COLO829 (cell line): Measurements from ENCODE around the gene ADPRH.
"Not testable (repeated sequence)": the region's sequence is repeated elsewhere in the genome, so short reads cannot be mapped to it uniquely, and the experiment has no call there.

Source experiments
- DNase-seq: peaks from one replicate; pipeline ENCODE4 v3.0.0; 2012; ENCODE audit warnings: low spot score

ADPRH gene

DNA sequence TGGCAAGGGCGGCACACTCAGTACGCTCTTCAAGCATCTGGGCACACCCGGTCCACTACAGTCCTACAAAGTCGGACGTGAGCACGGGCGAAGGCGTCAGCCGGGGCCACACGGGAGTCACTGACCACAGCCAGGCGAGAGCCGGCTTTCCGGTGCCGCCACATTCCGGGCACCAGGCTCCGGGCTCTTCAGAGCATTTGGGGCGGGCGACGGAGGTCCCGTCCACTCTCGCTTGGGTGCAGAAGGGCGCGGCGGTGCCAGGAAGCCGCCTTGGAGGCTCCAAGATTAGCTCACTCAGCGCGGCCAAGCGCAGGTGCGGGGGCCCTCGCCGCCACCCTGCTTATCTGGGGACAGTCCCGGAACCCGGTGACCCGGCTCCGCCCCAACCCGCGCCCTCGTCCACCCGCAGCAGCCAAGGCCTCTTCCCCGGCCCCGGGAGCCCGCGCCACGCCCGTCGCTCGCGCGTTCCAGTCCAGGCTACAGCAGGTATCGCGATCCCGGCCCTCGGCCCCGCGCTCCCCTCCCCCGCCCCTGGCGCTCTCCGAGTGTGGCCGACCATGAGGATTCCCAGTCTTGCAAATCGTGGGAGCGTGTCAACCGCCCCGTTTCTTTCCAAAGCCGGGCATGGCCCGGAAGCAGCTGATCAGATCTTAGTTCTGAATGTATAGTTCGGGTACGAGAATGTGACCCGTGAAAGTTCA, at the start of gene ADPRH:
Gene ADPRH (plus strand): TSS at position 127 of the 701 bp plus-strand sequence. CDS start 2,678 bp downstream, outside the sequence.
- DNase-seq = peak; percentile 69

DNA sequence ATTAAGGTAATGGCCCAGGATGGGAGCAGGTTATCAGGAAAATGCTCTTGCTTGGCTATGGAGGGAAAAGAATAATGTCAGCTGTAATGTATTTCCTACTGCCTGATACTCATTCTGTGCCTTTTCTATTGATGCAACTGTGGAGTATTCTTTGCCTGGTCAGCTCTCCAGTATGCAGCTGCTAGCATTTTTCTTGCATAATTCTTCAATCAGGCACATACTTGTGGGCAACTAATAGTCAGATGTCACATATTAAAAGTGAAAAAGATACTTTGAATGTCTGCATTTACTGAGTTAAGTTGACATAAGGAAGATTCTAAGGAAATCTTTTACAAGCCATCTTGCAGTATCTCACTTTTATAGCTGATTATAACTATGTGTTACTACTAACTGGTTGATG, 49.4 kb upstream of the ADPRH start:
- DNase-seq = no peak

DNA sequence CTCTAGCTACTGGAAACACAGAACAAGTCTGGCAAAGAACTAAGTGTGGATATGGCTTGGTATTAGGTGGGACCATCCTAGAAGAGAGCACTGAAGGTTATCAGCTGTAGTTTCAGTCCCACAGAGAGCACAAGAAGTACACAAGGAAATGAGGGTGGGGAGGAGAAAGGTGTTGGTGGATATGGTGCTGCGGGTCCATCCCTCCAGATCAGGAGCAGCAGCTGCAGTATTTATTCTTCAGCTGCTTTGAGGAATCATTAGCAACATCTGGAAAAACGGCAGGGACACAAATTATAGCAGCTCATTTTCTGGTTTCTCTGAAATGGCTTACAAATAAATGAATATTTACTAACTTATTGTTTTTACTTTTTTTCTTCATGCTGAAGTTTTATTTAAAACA, 48.8 kb upstream of the ADPRH start:
- no peak for DNase-seq

DNA sequence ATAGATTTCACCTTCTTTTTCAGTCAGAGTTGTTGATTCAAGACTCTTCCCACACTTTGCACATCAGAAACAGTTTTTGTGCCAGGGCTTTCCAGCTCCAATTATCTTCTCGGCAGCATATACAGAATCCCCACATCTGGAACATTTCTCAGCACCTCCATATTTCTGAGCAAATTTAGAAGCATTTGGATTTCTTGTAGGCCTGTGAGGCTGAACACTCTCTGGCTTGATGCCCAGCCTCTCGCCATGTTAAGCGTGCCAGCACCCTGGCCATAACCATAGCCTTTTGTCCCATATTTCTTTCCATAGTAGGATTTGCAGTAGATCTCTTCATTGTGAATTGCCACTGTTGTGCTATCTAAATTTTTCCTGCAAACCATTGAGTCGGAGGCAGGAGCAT, 48.1 kb upstream of the ADPRH start:
- DNase-seq = no peak

DNA sequence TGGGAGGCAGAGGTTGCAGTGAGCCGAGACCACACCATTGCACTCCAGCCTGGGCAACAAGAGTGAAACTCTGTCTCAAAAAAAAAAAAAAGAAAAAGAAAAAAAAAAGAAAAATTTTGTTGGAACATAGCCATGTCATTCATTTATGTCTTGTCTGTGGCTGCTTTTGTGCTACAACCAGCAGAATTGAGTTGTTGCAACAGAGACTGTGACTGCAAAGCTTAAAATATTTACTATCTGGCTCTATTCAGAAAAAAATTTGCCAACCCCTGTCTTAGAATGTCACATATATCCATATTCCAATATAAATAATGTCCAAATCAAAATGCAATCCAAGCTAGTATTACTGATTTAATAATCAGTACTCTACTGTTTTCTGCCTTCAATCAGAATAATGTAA, 45.0 kb upstream of the ADPRH start:
- no peak for DNase-seq

DNA sequence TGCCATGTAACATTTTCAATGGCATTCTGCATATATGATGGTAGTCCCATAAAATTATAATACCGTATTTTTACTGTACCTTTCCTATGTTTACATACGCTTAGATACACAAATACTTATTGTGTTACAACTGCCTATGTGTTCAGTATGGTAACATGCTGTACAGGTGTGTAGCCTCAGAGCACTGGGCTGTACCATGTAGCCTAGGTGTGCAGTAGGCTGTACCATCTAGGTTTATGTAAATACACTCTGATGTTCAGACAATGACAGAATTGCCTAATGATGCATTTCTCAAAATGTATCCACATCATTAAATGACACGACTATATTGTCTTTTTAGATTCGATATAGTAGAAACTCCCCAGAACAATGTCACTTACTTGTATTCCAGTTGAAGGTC, 42.5 kb upstream of the ADPRH start:
- no peak for DNase-seq

DNA sequence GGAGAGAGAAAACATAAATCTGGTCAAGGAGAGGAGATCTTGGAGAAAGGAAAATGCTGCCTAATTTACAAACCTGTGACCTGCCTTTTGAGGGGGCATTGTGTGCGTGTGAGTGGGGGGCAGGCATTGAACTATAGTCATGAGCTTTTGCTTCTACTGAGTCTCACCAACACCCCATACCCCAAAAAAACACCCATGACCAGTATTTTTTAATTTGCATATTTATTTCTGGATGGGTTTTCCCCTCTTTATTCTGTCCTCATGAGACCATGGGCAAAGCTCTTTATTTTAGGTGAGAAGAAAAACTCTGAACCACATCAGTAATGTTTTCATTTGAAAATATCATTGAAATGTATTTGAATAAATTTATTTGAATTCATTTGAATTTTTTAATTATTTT, 40.5 kb upstream of the ADPRH start:
- DNase-seq = no peak

DNA sequence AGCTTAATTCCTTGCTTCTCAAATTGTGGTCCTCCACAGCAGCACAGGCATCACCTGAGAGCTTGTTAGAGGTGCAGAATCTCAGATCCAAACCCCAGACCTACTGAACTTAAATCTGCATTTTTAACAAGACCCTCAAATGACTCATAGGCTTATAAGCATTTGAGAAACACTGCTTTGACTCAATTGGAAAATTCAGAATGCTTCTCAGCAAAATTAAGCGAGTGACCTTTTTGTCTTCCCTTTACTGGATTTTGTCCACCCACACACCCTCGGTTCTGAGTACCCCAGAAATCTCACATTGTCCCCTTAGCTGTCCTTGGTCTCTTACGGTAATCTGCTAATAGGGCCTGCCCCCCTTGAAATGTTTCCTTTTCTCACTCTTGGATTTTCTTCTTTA, 37.7 kb upstream of the ADPRH start:
- DNase-seq = no peak

DNA sequence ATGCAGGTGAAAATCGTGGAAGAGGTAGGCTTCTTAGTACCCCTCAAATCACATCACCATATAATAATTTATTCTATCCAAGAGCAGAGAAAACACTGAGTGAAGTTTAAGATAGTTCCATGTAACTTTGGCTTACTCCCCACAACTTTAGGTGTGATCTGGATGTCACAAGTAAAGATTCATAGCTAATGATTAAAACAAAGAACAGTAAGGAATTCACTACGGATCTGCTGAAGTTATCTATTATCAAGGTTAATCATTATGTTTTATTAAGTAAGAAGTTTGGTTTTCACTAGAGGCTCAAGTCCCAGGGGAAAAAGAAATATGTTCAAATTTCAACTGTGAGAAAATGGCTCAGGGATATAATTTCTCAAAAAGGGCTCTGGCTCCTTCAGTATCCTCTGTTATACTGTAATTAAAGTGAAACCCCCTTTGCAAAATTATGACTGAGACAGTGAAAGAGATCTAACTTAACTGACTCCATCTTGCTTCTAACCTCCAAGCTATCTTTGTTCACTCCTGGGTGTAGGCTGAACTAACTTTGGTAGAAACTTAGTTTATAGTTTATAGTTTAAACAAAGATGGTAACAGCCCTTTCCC, 37.0 kb upstream of the ADPRH start:
- no peak for DNase-seq

DNA sequence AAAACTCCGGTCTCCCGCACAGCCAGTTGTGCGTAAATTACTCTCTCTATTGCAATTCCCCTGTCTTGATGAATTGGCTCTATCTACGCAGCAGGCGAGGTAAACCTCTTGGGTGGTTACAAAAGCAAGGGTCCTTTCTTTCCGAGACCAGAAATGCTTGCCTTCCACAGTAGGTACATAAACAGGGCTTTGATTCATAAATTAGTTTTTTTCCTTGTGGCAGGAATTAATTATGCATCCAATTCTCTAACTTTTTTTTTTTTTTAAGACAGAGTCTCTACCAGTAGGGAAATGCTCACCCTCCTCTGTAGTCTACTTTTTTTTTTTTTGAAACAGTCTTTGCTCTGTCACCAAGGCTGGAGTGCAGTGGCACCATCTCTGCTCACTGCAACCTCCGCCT, 36.1 kb upstream of the ADPRH start:
- no peak for DNase-seq

DNA sequence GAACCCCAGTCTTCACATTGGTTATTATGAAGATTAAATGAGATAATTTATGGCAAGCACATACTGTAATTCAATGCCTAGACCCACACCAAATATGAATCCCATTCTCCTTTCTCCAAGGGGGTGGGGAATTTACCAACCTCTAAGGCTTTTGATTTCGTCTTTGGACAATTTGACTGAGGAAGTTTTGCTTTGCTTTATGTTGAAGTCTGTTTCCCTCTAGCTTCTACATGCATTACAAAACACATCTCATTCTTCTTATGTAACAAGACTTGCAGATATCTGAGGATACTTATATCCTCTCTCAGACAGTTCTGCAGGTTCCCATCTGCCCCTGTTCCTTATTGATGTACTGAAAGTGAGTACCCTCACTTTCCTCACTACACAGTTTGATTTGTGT, 32.1 kb upstream of the ADPRH start:
- DNase-seq = no peak

DNA sequence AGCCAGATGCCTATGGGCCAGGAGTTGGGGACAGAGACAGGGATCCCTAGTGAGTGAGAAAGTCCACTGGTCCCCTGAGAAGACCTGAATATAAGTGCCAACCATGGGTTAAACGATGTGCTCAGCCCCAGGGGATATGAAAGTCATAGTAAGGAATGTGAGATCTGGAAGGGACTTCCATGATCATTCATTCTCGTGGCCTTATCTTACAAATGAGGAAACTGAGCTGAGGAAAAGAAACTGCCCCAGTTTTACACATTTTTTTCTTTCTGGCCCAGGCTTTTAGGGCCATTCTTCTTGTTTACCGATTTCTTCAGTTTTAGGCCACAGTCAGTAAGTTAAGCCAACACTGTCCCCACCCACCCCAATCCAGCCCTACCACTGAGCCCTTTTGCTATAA, 31.0 kb upstream of the ADPRH start:
- DNase-seq = no peak

DNA sequence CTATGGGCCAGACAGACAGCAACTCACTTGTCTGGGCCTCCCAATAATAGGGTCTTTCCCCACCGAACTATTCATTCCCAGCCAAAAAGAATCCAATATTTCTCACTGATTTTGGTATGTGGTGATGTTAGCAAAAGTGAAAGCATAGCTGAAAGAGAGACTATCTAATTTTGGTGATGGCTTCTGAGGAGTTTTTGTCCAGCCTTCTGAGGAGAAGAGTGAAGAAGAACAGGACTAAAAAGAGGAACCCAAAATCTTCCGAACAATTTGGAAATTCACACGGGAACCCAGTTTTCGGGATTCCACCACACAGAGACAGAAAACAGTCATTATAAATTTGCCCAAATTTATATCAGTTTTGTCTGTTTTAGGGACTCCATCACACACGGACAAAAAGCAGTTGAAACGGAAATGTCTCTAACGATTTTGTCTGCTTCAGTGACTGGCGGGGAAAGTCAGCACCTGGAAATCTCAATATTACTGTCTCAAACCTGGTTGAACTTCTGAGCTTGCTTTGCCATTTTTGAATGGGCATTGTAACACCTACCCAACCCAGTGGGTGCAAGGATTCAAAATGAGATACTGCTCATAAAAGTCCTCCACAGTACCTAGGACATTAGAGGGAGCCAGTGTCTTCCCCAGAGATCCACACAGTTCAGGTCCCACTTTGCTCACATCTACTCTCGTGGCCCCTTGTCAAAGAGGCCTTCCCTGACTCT, 28.9 kb upstream of the ADPRH start:
- DNase-seq = no peak

DNA sequence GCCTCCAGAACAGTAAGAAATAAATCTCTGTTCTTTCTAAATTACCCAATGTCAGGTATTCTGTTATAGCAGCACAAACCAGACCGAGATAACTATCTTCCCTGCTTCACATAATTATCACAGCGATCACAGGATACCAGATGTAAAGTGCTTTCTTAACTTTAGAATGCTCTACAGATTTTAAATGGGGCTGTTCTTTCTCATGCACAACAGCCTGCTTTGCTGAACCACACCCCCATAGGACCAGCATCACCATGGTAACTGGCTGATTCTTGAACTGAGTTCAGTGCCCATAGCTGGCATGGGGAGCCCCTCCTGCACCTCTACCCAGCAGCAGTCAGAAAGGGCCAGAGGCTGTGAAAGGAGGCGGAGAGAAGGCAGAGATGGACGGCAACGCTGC, 27.7 kb upstream of the ADPRH start:
- DNase-seq = no peak

DNA sequence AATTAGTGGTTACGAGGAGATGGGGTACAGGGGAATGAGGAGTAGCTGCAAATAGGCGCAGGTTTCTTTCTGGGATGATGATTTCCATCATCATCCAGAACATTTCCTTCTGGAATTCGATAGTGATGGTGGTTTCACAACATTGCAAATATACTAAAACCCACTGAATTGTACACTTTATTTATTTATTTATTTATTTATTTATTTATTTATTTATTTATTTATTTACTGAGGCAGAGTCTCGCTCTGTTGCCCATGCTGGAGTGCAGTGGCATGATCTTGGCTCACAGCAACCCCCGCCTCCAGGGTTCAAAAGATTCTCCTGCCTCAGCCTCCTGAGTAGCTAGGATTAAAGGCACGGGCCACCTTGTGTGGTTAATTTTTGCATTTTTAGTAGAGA, 26.4 kb upstream of the ADPRH start:
- not testable (repeated sequence) for DNase-seq

DNA sequence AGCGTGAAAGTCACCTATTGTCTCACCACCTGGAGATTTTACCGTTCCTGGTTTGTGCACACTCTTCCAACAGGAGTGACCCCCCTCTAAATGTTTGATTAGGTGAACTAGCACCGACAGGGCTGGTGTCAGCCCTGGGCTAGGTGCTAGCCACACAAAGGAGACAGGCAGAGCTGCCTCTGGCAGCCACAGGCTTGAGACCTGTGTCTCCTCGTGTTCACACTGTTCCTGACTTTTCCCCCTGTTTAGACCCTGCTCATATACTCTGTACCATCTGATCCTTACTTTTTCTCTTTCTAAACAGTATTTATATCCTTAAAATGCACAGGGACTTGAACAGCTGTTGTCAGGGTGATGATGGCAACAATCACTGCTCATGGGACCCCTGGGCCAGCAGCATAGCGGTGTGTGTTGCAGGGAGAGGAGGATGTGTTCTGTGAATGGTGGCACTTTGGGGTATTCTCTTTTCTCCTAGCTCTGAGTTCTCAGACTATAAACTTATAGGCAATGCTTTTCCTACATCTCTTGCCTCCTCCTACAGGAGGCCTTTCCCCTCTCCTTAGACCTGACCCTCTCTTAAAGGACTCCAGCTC, 25.4 kb upstream of the ADPRH start:
- DNase-seq = no peak

DNA sequence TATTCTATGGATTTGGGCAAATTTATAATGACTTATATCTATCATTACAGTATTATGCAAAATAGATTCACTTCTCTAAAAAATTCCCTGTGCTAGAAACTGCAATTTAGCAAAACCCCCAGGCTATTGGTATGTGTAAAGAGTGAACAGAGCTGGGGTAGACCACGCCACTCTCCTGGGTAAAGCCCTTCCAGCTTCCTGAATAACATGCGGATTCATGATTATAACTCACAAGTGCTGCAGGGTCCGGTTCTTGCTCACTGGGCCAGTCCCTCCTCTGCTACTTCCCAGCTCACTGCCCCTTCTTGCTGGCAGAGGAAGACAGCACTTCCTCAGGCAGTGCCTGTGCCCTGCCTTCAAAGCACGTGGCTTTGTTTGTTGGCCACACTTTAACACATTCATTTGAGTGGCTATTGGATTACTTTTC, 24.0 kb upstream of the ADPRH start:
- DNase-seq = no peak

DNA sequence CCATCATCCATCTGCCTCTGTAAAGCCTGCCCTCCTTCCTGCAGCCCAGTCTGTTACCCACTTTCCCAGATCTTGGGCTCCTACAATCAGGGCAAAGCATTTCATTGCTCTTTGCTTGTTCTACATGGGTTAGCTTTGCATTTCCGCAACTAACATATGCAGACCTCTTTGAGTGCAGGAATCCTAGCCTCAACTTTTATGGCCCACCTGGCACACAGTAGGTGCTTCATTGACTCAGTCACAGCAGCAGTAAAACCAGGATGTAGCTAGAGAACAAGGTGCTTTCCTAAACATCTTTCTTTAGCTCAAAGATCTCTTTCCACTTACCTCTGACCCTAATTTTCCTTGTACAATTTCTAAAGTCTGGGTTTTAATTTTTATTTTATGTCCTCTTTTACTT, 23.4 kb upstream of the ADPRH start:
- DNase-seq = no peak

DNA sequence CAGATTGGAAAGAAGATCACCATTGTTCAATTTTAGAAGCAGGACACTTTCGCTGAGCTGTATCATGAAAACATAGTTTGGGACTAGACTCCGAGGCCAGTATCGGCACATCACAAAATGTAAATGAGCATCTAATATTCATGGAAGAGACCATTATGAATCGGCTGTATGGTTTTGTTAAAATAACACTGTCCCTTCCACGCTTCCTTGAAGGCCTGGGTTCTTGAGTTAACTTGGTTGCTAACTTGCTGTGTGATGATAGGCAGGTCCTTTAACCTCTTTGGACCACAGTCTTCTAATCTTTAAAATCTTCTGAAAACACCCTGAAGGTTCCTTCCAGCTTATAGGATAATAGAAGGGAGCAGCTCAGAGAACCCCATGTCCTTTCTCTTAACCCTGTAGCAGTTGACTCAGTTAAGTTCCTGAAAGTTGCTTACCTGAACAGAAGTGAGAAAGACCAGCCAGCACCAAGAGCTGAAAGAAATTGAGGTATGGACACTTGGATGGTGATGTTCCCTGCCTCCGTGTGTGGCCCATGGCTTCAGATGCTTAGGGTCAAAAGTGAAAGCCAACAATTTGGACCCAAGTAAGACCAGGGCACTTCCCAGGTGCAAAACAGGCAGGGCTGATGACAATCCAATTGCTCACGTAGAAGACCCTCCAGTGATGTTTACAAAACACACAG, 22.0 kb upstream of the ADPRH start:
- DNase-seq = no peak

DNA sequence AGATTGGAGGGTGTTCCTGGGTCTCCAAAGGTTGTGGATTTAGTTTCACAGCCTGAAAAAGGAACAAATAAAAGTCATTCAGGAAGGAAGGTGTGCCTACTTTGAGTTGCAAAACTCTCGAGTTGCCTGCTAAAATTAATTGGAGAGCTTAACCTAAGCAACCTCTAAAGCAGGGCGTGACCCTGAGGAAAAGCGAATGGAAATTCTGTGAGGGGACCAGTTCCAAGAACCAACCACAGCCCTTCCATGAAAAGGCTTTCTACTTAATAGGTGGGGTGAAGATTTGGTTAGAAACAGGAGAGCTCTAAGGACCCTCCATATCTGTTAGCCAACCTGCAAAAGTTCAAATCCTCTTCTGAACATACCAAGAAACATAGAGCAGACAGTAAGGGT, 21.4 kb upstream of the ADPRH start:
- no peak for DNase-seq

DNA sequence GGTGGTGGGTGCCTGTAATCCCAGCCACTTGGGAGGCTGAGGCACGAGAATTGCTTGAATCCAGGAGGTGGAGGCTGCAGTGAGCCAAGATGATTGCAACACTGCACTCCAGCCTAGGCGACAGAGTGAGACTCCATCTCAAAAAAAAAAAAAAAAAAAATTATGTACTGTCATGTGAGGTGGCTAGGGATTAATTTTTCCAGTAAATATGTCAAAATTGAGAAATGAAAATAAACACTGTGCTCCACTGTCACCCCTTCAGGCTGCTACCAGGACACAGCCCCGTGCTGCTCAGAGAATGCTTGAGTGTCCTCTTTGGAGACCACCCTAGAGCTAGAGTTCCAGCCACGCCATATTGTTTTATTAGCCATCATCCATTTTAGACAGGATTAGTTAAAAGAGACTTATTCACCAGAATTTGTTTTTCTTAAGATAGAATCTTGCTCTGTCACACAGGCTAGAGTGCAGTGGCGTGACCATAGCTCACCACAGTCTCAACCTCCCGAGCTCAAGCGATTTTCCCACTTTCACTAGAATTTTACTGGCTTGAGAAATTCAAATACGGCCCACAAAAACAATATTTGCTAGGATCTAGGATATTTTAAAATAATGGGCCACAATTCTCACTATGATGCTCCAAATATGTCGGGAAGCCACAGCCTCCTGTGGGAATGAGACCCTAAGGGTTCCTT, 20.5 kb upstream of the ADPRH start:
- DNase-seq = no peak

DNA sequence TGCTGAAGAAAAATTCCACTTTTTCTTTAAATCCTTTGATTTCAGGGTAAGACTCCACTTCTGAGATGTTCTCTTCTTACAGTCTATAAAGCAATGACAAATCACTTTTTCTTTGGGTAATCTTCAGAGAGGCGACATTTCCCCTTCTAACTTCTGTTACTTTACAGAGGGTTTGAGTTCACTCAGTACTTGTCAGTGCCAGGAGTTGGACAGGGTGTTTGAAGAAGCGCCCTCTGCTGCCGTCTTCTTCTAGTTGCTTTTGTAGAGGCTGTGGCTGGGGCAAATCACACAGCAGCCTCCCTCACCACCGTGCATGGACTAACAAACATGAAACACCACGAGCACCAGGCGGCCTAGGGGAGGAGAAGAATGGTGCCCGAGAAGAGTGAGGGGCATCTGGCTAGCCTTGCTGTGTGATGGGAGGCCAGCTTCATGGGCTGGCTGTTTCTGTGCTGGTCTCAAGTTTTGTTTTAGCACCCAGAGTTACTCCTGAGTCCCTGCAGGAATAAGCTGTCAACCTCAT, 19.8 kb upstream of the ADPRH start, which contains the start of gene CD80:
Gene CD80 (minus strand): TSS at position 174 of the 523 bp plus-strand sequence. CDS start 1,886 bp downstream, outside the sequence.
- DNase-seq = peak; percentile 42
